Activated T-cell treated with anti-CD3 and anti-CD28 coated beads, Interleukin-2, amount 50 U/mL, for 4 hours (primary cell): ENCODE data around the gene SLC44A5. TPM values are rescaled to one million over a fixed set of nuclear protein-coding genes. Genes with fewer than 3 reads are reported as not detected.
"Not testable (repeated sequence)": the region's sequence is repeated elsewhere in the genome, so short reads cannot be mapped to it uniquely, and the experiment has no call there.

ENCODE experiments used
- ATAC-seq, 2 donors: fragments of 200-7000 bp; cut with Tn5 transposase; one replicate each; pipeline ENCODE4 v1.10.0; 2021
- DNase-seq: peaks from one replicate; pipeline ENCODE4 v3.0.0-alpha.2; 2020
- H3K27me3 Mint-ChIP-seq: one replicate; pipeline ENCODE4 v1.8.0; 2021; ENCODE audit warnings: low read depth, mixed read lengths
- H3K36me3 Mint-ChIP-seq: one replicate; pipeline ENCODE4 v1.8.0; 2022; ENCODE audit warnings: mixed read lengths; ENCODE audit not compliant: insufficient read depth
- H3K4me1 Mint-ChIP-seq: one replicate; pipeline ENCODE4 v1.8.0; 2021; ENCODE audit warnings: low read depth, mixed read lengths
- H3K4me3 Mint-ChIP-seq: one replicate; pipeline ENCODE4 v1.8.0; 2021; ENCODE audit warnings: mild to moderate bottlenecking, moderate library complexity, mixed read lengths
- H3K9me3 Mint-ChIP-seq: one replicate; pipeline ENCODE4 v1.8.0; 2021; ENCODE audit warnings: mixed read lengths
- total RNA-seq, 3 donors: library from RNA; stranded (reverse); gene quantifications; one replicate each; pipeline ENCODE4 v1.2.1, GENCODE V29; 2021

Gene SLC44A5
- total RNA-seq, 3 donors from 2014 or later, result 0.16 TPM; not detected in 2

- Mint-ChIP-seq H3K4me1 (no peaks in the 10 kb centered on the region), H3K36me3 (no peaks in the 10 kb centered on the region), H3K4me3 (no peak overlapping the region), H3K27me3 (no peaks in the 10 kb centered on the region), H3K9me3 (no peaks in the 10 kb centered on the region)
- ATAC-seq (no peak), DNase-seq (no peak)
Measured at GRCh38 chr1:75521658-75522057, 89.3 kb downstream of the SLC44A5 start.

GRCh38 chr1:75520862-75521475 is 89.9 kb downstream of the SLC44A5 start:
- Mint-ChIP-seq H3K9me3 (no peaks in the 10 kb centered on the region), H3K4me1 (no peaks in the 10 kb centered on the region), H3K4me3 (no peak overlapping the region), H3K36me3 (no peaks in the 10 kb centered on the region), H3K27me3 (no peaks in the 10 kb centered on the region)
- no peak for DNase-seq
- ATAC-seq, result no peak

GRCh38 chr1:75519651-75520427 is 91.1 kb downstream of the SLC44A5 start:
- Mint-ChIP-seq H3K27me3 (no peaks in the 10 kb centered on the region), H3K9me3 (no peaks in the 10 kb centered on the region), H3K4me3 (no peak overlapping the region), H3K36me3 (no peaks in the 10 kb centered on the region), H3K4me1 (no peaks in the 10 kb centered on the region)
- DNase-seq, result no peak
- no peak for ATAC-seq

- no peaks in the 10 kb centered on the region for H3K36me3 Mint-ChIP-seq
- H3K4me3 Mint-ChIP-seq, result no peak overlapping the region
- DNase-seq (no peak), ATAC-seq (no peak)
- H3K9me3 Mint-ChIP-seq, result no peaks in the 10 kb centered on the region
- no peaks in the 10 kb centered on the region for H3K27me3 Mint-ChIP-seq
- no peaks in the 10 kb centered on the region for H3K4me1 Mint-ChIP-seq
Measured at GRCh38 chr1:75518686-75519085, 92.2 kb downstream of the SLC44A5 start.

- DNase-seq (no peak), ATAC-seq (no peak)
- Mint-ChIP-seq H3K4me3 (no peak overlapping the region), H3K36me3 (no peaks in the 10 kb centered on the region), H3K9me3 (peaks cover 1% of the 10 kb centered on the region), H3K27me3 (no peaks in the 10 kb centered on the region), H3K4me1 (no peaks in the 10 kb centered on the region)
Measured at GRCh38 chr1:75514270-75514669, 96.6 kb downstream of the SLC44A5 start.

GRCh38 chr1:75506976-75507375 is 103.9 kb downstream of the SLC44A5 start:
- DNase-seq, result no peak
- no peaks in the 10 kb centered on the region for H3K36me3 Mint-ChIP-seq
- no peaks in the 10 kb centered on the region for H3K27me3 Mint-ChIP-seq
- H3K4me3 Mint-ChIP-seq, result no peak overlapping the region
- no peak for ATAC-seq
- H3K4me1 Mint-ChIP-seq, result no peaks in the 10 kb centered on the region
- H3K9me3 Mint-ChIP-seq, result peaks cover 3% of the 10 kb centered on the region

GRCh38 chr1:75503221-75503974 is 107.5 kb downstream of the SLC44A5 start:
- no peak for DNase-seq
- H3K27me3 Mint-ChIP-seq, result no peaks in the 10 kb centered on the region
- no peak overlapping the region for H3K4me3 Mint-ChIP-seq

GRCh38 chr1:75502776-75503175 is 108.1 kb downstream of the SLC44A5 start:
- H3K9me3 Mint-ChIP-seq, result no peaks in the 10 kb centered on the region
- DNase-seq (no peak), ATAC-seq (no peak)
- no peaks in the 10 kb centered on the region for H3K27me3 Mint-ChIP-seq
- no peak overlapping the region for H3K4me3 Mint-ChIP-seq
- H3K4me1 Mint-ChIP-seq, result no peaks in the 10 kb centered on the region
- no peaks in the 10 kb centered on the region for H3K36me3 Mint-ChIP-seq

More at GRCh38 chr1:75503221-75503974, 107.5 kb downstream of the SLC44A5 start:
- no peak for ATAC-seq
- H3K9me3 Mint-ChIP-seq, result no peaks in the 10 kb centered on the region
- no peaks in the 10 kb centered on the region for H3K36me3 Mint-ChIP-seq
- H3K4me1 Mint-ChIP-seq, result no peaks in the 10 kb centered on the region

GRCh38 chr1:75501577-75502295 is 109.2 kb downstream of the SLC44A5 start:
- no peaks in the 10 kb centered on the region for H3K9me3 Mint-ChIP-seq

GRCh38 chr1:75492011-75492410 is 118.9 kb downstream of the SLC44A5 start:
- no peak for ATAC-seq
- Mint-ChIP-seq H3K36me3 (no peaks in the 10 kb centered on the region), H3K4me3 (no peak overlapping the region), H3K27me3 (peaks cover 1% of the 10 kb centered on the region), H3K4me1 (no peaks in the 10 kb centered on the region), H3K9me3 (peaks cover 9% of the 10 kb centered on the region)
- DNase-seq, result no peak

More at GRCh38 chr1:75501577-75502295, 109.2 kb downstream of the SLC44A5 start:
- ATAC-seq (no peak), DNase-seq (no peak)
- H3K4me1 Mint-ChIP-seq, result no peaks in the 10 kb centered on the region
- no peaks in the 10 kb centered on the region for H3K27me3 Mint-ChIP-seq
- H3K36me3 Mint-ChIP-seq, result no peaks in the 10 kb centered on the region
- no peak overlapping the region for H3K4me3 Mint-ChIP-seq

- H3K27me3 Mint-ChIP-seq, result no peaks in the 10 kb centered on the region
- H3K9me3 Mint-ChIP-seq, result peaks cover 3% of the 10 kb centered on the region
- no peaks in the 10 kb centered on the region for H3K36me3 Mint-ChIP-seq
- no peak for ATAC-seq
- DNase-seq, result no peak
- H3K4me1 Mint-ChIP-seq, result no peaks in the 10 kb centered on the region
- no peak overlapping the region for H3K4me3 Mint-ChIP-seq
Measured at GRCh38 chr1:75487399-75487798, 123.5 kb downstream of the SLC44A5 start.

GRCh38 chr1:75484789-75485188 is 126.1 kb downstream of the SLC44A5 start:
- H3K36me3 Mint-ChIP-seq, result no peaks in the 10 kb centered on the region
- no peak overlapping the region for H3K4me3 Mint-ChIP-seq
- H3K27me3 Mint-ChIP-seq, result no peaks in the 10 kb centered on the region
- H3K9me3 Mint-ChIP-seq, result peaks cover 3% of the 10 kb centered on the region
- DNase-seq (no peak), ATAC-seq (no peak)
- no peaks in the 10 kb centered on the region for H3K4me1 Mint-ChIP-seq

- Mint-ChIP-seq H3K4me1 (no peaks in the 10 kb centered on the region), H3K9me3 (peaks cover 3% of the 10 kb centered on the region), H3K4me3 (no peak overlapping the region), H3K27me3 (no peaks in the 10 kb centered on the region), H3K36me3 (no peaks in the 10 kb centered on the region)
- DNase-seq (no peak), ATAC-seq (no peak)
Measured at GRCh38 chr1:75482951-75483350, 128.0 kb downstream of the SLC44A5 start.

GRCh38 chr1:75476486-75476885 is 134.4 kb downstream of the SLC44A5 start:
- not testable (repeated sequence) for ATAC-seq, H3K4me1 Mint-ChIP-seq, H3K27me3 Mint-ChIP-seq, H3K9me3 Mint-ChIP-seq, H3K4me3 Mint-ChIP-seq, DNase-seq, H3K36me3 Mint-ChIP-seq
